GM12801 (cell line): ENCODE results near the gene COL4A5.

ENCODE experiments used
- TF ChIP-seq, protein P1 (sequence below): IDR thresholded peaks from one replicate; pipeline ENCODE4 v1.5.1; 2011; ENCODE audit warnings: control low read depth; ENCODE audit not compliant: insufficient read length; ENCODE audit errors: extremely low read depth

The COL4A5 gene

GRCh38 chrX:108722561-108722960 is 282.9 kb downstream of the COL4A5 start:
- TF ChIP-seq, protein P1, sequence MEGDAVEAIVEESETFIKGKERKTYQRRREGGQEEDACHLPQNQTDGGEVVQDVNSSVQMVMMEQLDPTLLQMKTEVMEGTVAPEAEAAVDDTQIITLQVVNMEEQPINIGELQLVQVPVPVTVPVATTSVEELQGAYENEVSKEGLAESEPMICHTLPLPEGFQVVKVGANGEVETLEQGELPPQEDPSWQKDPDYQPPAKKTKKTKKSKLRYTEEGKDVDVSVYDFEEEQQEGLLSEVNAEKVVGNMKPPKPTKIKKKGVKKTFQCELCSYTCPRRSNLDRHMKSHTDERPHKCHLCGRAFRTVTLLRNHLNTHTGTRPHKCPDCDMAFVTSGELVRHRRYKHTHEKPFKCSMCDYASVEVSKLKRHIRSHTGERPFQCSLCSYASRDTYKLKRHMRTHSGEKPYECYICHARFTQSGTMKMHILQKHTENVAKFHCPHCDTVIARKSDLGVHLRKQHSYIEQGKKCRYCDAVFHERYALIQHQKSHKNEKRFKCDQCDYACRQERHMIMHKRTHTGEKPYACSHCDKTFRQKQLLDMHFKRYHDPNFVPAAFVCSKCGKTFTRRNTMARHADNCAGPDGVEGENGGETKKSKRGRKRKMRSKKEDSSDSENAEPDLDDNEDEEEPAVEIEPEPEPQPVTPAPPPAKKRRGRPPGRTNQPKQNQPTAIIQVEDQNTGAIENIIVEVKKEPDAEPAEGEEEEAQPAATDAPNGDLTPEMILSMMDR: no peak

DNA sequence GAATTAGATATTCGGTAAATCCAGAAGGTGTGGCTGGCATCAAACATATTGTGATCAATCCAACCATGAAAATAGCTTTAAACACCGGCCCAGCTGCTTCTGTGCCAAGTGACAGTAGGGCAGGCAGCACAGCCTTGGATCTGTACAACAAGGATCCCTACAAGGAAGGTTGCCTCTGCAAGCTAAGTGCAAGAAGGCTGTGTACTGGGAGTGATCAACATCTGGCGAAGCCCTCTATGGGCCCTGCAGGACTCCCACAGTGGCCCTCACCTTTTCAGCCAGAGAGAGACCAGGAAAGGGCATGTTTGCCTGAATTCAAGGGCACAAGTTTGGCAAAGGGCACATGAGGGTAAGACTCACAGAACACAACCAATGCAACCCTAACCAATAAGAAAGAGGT is 287.1 kb downstream of the COL4A5 start:
- TF ChIP-seq, protein P1: no peak

- TF ChIP-seq, protein P1: no peak
These were observed 291.5 kb downstream of the COL4A5 start for GRCh38 chrX:108731153-108731552.

DNA sequence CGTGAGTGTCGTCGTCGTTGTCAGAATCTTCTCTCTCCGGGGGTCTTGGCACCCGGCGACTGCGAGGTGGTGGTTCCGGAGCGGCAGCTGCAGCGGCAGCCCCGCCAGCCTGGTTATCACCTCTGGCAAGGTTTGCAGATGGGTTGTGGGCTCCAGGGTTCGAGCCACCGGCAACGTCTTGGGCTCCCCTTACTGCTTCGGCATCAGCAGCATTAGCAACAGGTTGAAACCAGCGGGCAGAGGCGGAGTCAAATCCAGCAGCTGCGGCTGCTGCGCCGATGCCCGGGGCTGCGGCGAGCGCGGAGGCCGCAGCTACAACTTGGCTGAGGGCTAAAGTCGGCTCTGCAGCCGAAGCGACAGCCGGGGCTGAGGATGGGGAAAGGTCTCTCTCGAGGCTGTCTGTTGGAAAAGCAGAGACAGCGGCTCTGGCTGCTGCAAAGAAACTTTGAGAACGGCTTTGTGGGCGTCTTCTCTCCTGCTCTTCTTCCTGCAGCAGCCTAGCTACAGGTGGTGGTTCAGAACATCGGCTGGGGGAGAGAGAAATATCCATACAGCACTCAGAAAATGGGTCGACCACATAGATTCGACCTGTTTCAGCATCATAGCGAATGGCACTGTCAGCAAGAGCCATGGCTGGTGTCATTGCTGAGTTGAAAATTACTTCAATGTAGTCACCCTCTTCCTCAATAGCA is 293.1 kb downstream of the COL4A5 start:
- TF ChIP-seq, protein P1: no peak

GRCh38 chrX:108734426-108734825 is 294.8 kb downstream of the COL4A5 start:
- TF ChIP-seq, protein P1: no peak

DNA sequence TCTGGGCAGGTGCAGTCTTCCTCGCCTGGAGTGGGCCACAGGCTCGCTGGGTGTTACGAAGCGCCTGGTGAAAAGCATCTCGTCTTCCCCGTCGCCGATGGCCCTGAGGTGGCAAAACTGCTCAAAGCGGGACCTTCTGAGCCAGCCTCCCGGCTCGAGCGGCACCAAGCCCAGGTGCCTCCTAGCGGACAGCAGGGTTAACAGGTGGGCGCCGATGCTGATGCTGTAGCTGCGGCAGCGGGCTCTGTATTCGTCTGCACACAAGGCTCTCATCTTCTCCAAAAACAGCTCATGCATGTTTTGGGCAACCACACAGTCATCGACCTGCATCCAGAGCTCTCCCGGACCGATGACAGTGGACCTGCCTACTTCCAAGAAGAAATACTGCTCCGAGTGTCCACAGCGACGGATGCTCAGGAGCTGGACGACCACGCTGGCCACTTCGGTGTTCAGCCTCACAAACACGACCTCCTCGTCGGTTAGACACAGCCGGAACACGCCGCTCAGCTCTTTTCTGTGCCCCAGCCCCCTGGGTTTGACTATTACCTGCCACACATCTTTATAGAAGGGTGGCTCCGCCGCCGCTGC is 295.5 kb downstream of the COL4A5 start:
- TF ChIP-seq, protein P1: no peak

GRCh38 chrX:108735679-108736508 is 296.3 kb downstream of the COL4A5 start:
- TF ChIP-seq, protein P1: no peak
